Colonic mucosa (tissue), 4 donors: ENCODE measurements around the gene TMEM238L. TPM values are rescaled to one million over a fixed set of nuclear protein-coding genes. Genes with fewer than 3 reads are reported as not detected.

Experiments used
- DNase-seq: peaks from one replicate; pipeline ENCODE4 v3.0.0-alpha.2; 2020
- H3K27ac ChIP-seq: fragments of 200-600 bp; one replicate; pipeline ENCODE4 v1.8.0; 2021
- H3K27me3 ChIP-seq: fragments of 200-600 bp; one replicate; pipeline ENCODE4 v1.8.0; 2021
- H3K36me3 ChIP-seq: fragments of 200-600 bp; one replicate; pipeline ENCODE4 v1.8.0; 2021
- H3K4me1 ChIP-seq: fragments of 200-600 bp; one replicate; pipeline ENCODE4 v1.8.0; 2021; ENCODE audit warnings: mild to moderate bottlenecking
- H3K4me3 ChIP-seq: fragments of 200-600 bp; one replicate; pipeline ENCODE4 v1.8.0; 2021
- H3K9ac ChIP-seq, 2 donors: one replicate each; pipeline ENCODE4 v1.7.0; 2013; ENCODE audit warnings: control low read depth in 2 of 2, low read depth in 2 of 2, low read length in 2 of 2
- H3K9me3 ChIP-seq: fragments of 200-600 bp; one replicate; pipeline ENCODE4 v1.8.0; 2021
- CTCF ChIP-seq: fragments of 200-600 bp; IDR thresholded peaks from one replicate; pipeline ENCODE4 v1.8.0; 2022; ENCODE audit warnings: antibody characterized with exemption, mild to moderate bottlenecking
- intact Hi-C: fragments of 100-400 bp; cut with DNase I; formaldehyde crosslinking; loops from one replicate; pipeline ENCODE4 v1.14.1; 2022
- total RNA-seq, 2 donors: library from RNA; stranded (reverse); fragmentation: NEBNext Ultra II Directional in 1 of 2; extraction: Animal tissue kit (Norgen Biotek cat#: 25700) in 1 of 2; gene quantifications; one replicate each; pipeline ENCODE4 v1.2.1, GENCODE V29; 2021
- donor health status: healthy.
- donor health status: DM: no; HTN: no; CAD: no.
- donor health status: DM: no; HTN: no; CAD: no.

Gene TMEM238L
- total RNA-seq, 2 donors from 2014 or later = 63.1 to 68.8 TPM

DNA sequence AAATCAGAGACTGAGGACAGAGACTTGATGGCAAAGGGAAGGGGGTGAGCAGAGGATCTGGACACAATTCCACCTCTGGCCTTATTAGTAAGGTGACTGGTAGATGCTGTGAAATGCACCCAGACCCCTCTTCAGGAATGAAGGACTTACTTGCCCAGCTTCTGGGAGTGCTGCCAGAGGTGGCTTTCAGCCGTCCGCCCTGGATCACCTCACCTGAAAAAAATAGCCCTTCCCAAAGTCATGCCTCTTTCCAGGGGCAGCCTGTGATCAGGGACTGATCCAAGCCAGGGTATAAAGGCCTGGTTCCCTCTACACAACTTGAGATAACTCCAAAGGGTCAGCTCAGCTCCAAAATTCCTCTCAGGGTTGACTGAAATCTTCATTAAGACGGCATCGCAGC is 53.7 kb downstream of the TMEM238L start:
- H3K9ac ChIP-seq = no peak overlapping the region
- H3K9me3 ChIP-seq = no peaks in the 10 kb centered on the region
- no peak for TF ChIP-seq CTCF
- DNase-seq = no peak
- H3K4me1 ChIP-seq = no peaks in the 10 kb centered on the region
- no peaks in the 10 kb centered on the region for H3K27me3 ChIP-seq
- no peak overlapping the region for H3K4me3 ChIP-seq
- no peak overlapping the region for H3K27ac ChIP-seq
- H3K36me3 ChIP-seq = no peaks in the 10 kb centered on the region
- intact Hi-C loops = no loop called here

DNA sequence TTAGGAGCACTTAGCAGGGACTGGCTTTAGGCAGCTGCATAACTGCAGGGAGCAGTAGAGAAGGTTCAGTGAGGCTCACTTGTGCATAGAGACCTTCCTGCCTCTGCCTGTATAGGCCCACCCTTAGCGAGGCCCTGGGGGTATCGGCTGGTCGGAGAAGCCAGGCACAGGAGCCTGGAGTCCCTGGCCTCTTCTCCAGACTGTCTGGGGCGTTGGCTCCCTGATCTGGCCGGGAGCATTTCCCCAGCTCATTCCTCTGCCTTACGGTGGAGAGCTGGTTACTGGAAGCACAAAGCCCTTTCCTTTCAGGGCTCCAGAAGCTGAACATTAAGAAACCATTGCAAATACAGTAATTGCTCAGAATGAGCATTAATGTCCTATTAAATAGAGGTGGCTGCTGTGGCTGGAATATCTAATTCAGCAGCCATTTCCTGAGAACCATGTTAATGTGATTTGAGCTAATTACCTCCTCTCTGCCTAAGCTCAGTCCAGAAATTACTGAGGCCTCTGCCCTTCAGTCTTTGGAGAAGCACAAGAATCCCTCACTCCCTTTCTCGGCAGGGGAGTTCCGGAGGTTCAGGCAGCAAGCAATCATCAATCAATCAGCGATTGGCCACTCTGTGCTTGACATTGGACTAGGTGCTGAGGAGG is 55.2 kb downstream of the TMEM238L start:
- H3K4me1 ChIP-seq = no peaks in the 10 kb centered on the region
- TF ChIP-seq CTCF = no peak
- H3K27ac ChIP-seq = no peak overlapping the region
- H3K27me3 ChIP-seq = no peaks in the 10 kb centered on the region
- no peaks in the 10 kb centered on the region for H3K36me3 ChIP-seq
- no peak overlapping the region for H3K4me3 ChIP-seq
- DNase-seq = no peak
- no peak overlapping the region for H3K9ac ChIP-seq
- intact Hi-C loops = loop anchor here (10.0 kb wide), 1 partner anchor 396 kb away; no protein-coding TSS in a partner anchor
- H3K9me3 ChIP-seq = no peaks in the 10 kb centered on the region

GRCh38 chr17:10745231-10745630 is 58.7 kb downstream of the TMEM238L start:
- Histone ChIP-seq H3K27ac (no peak overlapping the region), H3K9me3 (no peaks in the 10 kb centered on the region), H3K36me3 (no peaks in the 10 kb centered on the region), H3K9ac (peak overlapping the region in 1 of 2 donors; percentile 13), H3K4me3 (no peak overlapping the region), H3K27me3 (no peaks in the 10 kb centered on the region), H3K4me1 (no peaks in the 10 kb centered on the region)
- TF ChIP-seq CTCF = no peak
- intact Hi-C loops = loop anchor here (10.0 kb wide), 1 partner anchor 400 kb away; no protein-coding TSS in a partner anchor
- no peak for DNase-seq

Other genes with a start within 250 kb of the TMEM238L start
- 1 to 10 TPM; 1.3 to 1.7 TPM for gene MYH3, start 146.8 kb downstream of the TMEM238L start, total RNA-seq
- 10 to 100 TPM; 41.8 to 54.7 TPM for gene SCO1, start 106.6 kb downstream of the TMEM238L start, total RNA-seq
- gene ADPRM, start 106.5 kb downstream of the TMEM238L start, total RNA-seq = 1 to 10 TPM; 4.1 to 7.7 TPM
- gene TMEM220, start 74.1 kb downstream of the TMEM238L start, total RNA-seq = 10 to 100 TPM; 14.5 to 17.6 TPM
- gene PIRT, start 34.0 kb upstream of the TMEM238L start, total RNA-seq = 1 to 10 TPM in 1 of 2 donors, under 1 TPM in 1; 0.40 to 1.5 TPM